Activated gamma-delta T cell treated with Interleukin-2 at 50 U/mL for 16 hours (primary cell): ENCODE results near the gene MGST2.
"Not testable (repeated sequence)": the region's sequence is repeated elsewhere in the genome, so short reads cannot be mapped to it uniquely, and the experiment has no call there.

Source experiments
- DNase-seq: peaks from one replicate; pipeline ENCODE4 v3.0.0-alpha.2; 2020

MGST2 gene

DNA sequence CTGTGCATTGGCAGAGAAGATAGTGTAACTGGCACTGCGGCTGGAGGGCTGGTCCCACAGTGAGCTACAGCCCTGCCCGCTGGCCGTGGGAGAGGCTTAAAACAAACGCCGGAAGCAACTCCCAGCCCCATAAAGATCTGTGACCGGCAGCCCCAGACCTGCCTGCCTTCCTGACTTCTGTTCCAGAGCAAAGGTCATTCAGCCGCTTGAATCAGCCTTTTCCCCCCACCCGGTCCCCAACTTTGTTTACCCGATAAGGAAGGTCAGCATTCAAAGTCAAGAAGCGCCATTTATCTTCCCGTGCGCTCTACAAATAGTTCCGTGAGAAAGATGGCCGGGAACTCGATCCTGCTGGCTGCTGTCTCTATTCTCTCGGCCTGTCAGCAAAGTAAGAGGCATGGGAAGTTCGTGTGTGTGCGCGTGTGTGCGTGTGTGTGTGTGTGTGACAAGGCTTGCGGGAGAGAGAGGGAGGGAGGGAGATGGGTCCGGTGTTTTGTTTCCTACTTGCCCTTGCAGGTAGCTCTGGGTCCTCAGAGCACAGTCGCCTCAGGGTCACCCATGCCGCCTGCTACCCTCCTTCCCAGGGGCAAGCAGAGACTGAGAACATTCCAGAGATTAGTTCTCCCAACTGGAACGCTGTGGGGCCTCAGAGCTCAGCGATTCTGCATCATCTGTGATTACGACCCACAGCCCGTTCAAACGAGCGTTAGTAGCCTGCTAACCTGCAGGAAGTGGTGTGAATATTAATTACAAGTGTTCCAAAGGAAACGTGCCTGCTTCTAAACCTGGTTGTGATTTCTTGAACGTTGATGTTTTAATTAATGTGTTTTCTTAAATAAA, at the start of gene MGST2:
TSS of gene MGST2 (plus strand) at position 130 of the 840 bp plus-strand sequence. CDS start at position 331, 201 bp downstream.
- DNase-seq = peak; percentile 26

- no peak for DNase-seq
Measured at GRCh38 chr4:139617702-139618490, 47.7 kb upstream of the MGST2 start.

- DNase-seq = no peak
Measured at GRCh38 chr4:139619644-139620043, 46.0 kb upstream of the MGST2 start.

- no peak for DNase-seq
Measured at GRCh38 chr4:139622901-139623381, 42.7 kb upstream of the MGST2 start.

GRCh38 chr4:139624441-139625092, 41.1 kb upstream of the MGST2 start:
- no peak for DNase-seq

- no peak for DNase-seq
Measured at GRCh38 chr4:139625093-139625455, 40.5 kb upstream of the MGST2 start.

DNA sequence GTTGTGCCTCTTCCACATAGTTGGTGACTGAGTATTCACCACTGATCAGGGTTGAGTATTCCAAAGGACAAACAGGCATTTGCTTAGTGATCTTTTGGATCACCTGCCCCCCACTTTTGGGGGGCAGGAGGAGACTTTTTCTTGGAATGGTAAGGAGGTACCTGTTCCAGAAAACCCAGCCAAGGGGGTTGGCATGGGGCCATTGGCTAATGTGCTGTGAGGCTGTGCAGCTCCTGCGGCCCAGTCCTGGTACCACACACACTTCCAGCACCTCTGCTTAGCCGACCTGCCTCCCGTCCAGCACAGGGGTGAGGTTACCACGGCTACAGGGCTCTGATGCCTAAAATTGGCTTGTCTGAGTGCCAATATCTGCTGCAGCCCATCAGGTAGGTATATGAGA, 40.1 kb upstream of the MGST2 start:
- no peak for DNase-seq

DNA sequence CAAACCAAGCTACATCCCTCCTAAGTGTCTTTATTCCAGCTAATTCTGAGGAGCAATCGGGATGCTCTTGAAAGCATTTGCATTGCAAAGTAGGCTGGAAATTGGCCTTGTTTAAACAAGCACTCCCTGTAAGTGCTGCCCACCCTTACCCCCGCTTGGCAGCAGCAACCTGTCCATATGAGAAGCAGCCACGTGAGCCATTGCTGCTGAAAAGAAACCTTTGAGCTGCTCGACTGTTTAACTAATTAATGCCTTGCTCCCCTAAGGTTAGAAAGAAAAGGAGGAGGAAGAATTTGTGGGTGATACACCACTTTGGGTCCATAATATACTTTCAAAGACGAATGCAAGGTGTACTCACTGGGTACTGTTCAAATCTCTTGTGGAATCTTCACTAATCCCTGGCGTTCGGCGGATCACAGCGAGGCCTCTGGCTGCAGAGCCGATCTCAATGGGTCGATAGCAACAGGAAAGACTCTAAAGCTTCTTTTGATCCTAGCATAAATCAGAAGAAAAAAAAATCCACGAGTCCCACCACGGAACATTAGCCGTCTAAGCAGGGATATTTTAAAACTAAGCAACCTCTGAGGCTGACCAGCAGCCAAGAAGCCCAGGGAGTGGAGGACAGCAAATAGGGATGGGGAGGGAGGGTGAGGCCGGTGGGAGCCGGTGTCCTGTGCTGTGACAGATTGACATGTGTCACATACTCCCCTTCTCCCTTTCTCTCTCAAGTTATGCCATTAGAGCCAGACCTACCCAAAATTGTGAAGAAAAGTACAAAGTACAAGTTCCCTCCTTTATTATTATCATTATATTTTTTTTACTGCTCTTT, 37.2 kb upstream of the MGST2 start:
- no peak for DNase-seq

- DNase-seq = no peak
Measured at GRCh38 chr4:139629436-139630125, 36.0 kb upstream of the MGST2 start.

DNA sequence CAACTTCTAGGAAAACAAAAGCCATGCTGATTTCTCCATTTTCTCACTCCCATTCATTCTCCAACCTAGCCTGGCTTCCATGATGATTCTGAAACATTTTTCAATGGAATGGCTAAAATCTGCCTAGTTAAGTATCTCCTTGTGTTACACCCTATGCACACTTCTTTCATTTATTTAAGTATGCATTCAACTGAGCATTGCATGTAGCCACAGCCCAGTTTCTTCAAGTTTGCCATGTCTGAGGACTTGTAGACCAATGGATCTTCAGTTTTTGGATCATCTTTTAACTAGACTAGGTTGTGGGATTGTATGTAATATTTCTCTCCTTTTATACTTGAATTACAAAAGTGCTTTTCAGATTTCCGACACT, 35.5 kb upstream of the MGST2 start:
- DNase-seq = no peak

DNA sequence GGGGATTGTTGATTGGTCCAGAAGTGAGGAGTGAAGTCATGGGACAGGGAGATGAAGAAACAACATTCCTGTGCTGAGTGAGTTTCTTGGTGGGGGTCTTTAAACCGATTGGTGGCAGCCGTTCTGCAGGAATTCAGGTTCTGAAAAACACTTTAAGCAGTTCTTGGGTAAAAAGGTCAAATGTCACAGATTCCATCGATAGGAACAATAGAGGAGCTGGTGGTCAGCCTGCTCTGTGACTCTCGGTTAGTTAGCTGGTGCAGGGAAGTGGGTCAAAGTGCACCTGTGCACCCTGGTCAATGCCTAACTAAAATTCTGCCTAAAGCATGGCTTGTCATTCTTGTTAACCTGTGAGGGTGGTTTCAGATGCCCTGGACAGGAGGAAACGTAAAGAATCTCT, 34.6 kb upstream of the MGST2 start:
- DNase-seq = no peak

DNA sequence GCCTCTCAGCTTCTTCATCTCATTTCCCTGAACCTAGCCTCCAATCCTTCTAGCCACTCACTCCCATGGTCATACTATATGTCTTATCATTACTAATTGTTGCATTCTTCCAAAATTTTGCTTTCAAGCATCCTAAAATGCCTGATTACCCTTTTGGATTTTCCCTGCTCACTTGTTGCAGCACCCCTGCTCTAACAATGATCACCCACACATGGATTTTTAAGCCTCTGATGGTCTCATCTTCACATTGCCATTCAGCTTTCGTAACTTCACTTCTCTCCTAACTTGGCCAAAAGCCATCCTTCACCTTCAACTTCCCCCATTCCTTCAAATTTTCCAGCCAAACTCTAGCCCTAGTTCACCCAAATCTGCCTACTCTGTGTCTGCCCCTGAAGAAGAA, 33.8 kb upstream of the MGST2 start:
- no peak for DNase-seq

GRCh38 chr4:139632739-139633138, 32.9 kb upstream of the MGST2 start:
- DNase-seq = not testable (repeated sequence)

- no peak for DNase-seq
Measured at GRCh38 chr4:139633195-139633594, 32.4 kb upstream of the MGST2 start.

GRCh38 chr4:139633661-139634060, 32.0 kb upstream of the MGST2 start:
- no peak for DNase-seq

- DNase-seq = no peak
Measured at GRCh38 chr4:139635966-139636365, 29.7 kb upstream of the MGST2 start.

DNA sequence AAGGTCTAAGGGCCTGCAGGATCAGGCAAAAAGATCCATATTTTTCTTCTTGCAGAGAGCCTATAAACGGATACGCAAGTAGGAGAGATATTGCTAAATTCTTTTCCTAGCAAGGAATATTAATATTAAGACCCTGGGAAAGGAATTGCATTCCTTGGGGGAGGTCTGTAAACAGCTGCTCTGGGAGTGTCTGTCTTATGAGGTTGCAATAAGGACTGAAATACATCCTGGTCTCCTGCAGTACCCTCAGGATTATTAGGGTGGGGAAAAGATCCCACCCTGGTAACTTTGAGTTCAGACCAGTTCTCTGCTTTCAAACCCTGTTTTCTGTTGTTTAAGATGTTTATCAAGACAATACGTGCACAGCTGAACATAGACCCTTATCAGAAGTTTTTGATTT, 27.3 kb upstream of the MGST2 start:
- DNase-seq = not testable (repeated sequence)

GRCh38 chr4:139639654-139640053, 26.0 kb upstream of the MGST2 start:
- DNase-seq = no peak

- DNase-seq = no peak
Measured at GRCh38 chr4:139641218-139641617, 24.4 kb upstream of the MGST2 start.

- DNase-seq = no peak
Measured at GRCh38 chr4:139642364-139642763, 23.3 kb upstream of the MGST2 start.

DNA sequence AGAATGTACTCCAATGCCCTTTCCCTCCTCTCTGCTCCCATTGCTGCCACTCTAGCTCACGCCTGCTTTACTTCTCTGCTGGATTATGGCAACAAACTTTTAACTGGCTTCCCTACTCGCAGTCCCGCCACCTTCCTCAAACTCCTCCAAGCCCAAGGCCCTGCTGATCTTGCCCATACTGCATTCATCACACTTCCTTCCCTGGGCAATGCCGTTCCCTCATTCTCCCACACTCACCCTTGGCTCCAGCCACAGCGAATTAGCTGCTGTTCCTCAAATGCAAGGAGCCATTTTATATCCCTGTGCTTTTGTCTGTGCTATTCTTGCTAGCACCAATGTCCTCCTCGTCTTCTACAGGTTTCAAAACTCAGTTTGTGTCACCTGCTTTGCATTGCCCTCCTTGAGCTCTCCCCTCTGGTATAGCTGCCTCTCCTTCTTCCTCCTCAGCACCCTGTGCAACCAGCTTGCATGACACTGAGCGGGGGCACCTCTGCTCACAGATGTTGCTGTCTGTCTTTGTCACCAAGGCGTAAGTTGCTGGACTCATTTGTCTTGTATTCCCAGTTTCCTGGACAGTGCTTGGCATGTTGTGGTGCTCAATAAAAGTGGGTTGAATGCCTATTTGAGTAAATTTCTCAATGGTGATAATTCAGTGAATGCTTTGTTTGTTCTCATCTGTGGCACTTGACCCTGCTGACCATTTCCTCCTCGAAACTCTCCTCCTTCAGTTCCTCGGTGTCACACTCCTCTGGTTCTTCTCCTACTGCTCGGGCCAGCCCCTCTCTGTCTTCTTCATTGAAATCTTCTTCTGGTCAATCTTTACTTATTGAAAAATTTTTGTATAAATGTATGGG, 22.4 kb upstream of the MGST2 start:
- DNase-seq = no peak
